GM19372 (cell line): ENCODE data around the gene HPSE2.

Experiments
- ATAC-seq: cut with Tn5 transposase; IDR thresholded peaks from one replicate; pipeline ENCODE4 v1.9.1; 2021; ENCODE audit warnings: mild to moderate bottlenecking, low read depth, moderate library complexity; ENCODE audit not compliant: unreplicated experiment

HPSE2 gene

GRCh38 chr10:98424295-98425254 lies 811.1 kb downstream of the HPSE2 start:
- no peak for ATAC-seq

- ATAC-seq = no peak
These were observed 811.9 kb downstream of the HPSE2 start for GRCh38 chr10:98423691-98424120.

- no peak for ATAC-seq
These were observed 813.5 kb downstream of the HPSE2 start for GRCh38 chr10:98422182-98422581.

- ATAC-seq = no peak
These were observed 814.9 kb downstream of the HPSE2 start for GRCh38 chr10:98420786-98421185.

GRCh38 chr10:98419469-98420261 lies 816.0 kb downstream of the HPSE2 start:
- no peak for ATAC-seq

GRCh38 chr10:98418665-98419468 lies 816.8 kb downstream of the HPSE2 start:
- no peak for ATAC-seq

GRCh38 chr10:98417973-98418664 lies 817.5 kb downstream of the HPSE2 start:
- ATAC-seq = no peak

GRCh38 chr10:98417481-98417959 lies 818.1 kb downstream of the HPSE2 start:
- ATAC-seq = no peak

- no peak for ATAC-seq
These were observed 818.9 kb downstream of the HPSE2 start for GRCh38 chr10:98416606-98417388.

- ATAC-seq = no peak
These were observed 819.9 kb downstream of the HPSE2 start for GRCh38 chr10:98415731-98416119.

GRCh38 chr10:98414932-98415730 lies 820.5 kb downstream of the HPSE2 start, which contains the start of gene PYROXD2:
TSS of gene PYROXD2 (minus strand) at chr10:98415182. CDS start at chr10:98415135, 47 bp downstream.
- ATAC-seq = no peak

- ATAC-seq = no peak
These were observed 821.1 kb downstream of the HPSE2 start for GRCh38 chr10:98414578-98414931.

GRCh38 chr10:98411768-98412167 lies 823.9 kb downstream of the HPSE2 start:
- no peak for ATAC-seq

- no peak for ATAC-seq
These were observed 824.5 kb downstream of the HPSE2 start for GRCh38 chr10:98411166-98411565.

- no peak for ATAC-seq
These were observed 824.9 kb downstream of the HPSE2 start for GRCh38 chr10:98410759-98411158.

GRCh38 chr10:98410135-98410743 lies 825.4 kb downstream of the HPSE2 start:
- ATAC-seq = no peak

GRCh38 chr10:98408799-98409198 lies 826.9 kb downstream of the HPSE2 start:
- no peak for ATAC-seq

- no peak for ATAC-seq
These were observed 827.9 kb downstream of the HPSE2 start for GRCh38 chr10:98407744-98408241.
